GM12892 (cell line): ENCODE results near the gene RDH14.

Experiments
- POLR2A ChIP-seq: IDR thresholded peaks from 2 replicates; pipeline ENCODE4 v1.6.1; 2011; ENCODE audit warnings: low read depth, low read length, control low read depth
- POLR2AphosphoS5 ChIP-seq: IDR thresholded peaks from 2 replicates; pipeline ENCODE4 v1.6.1; 2011; ENCODE audit warnings: low read depth, low read length, control low read depth

- TF ChIP-seq POLR2AphosphoS5 (no peak), POLR2A (no peak)
Observed at GRCh38 chr2:18516112-18516511, 44.3 kb downstream of the RDH14 start.
